Measurements from ENCODE around the gene NDUFA11. TPM values are rescaled to one million over a fixed set of nuclear protein-coding genes. Genes with fewer than 3 reads are reported as not detected.

The NDUFA11 gene
- total and polyA plus RNA-seq, 9 of the 15 experiments (the other 6 are each of a cell fraction or from before 2014, with no cell fraction given), result 63.3 to 486 (median 274) TPM

DNA sequence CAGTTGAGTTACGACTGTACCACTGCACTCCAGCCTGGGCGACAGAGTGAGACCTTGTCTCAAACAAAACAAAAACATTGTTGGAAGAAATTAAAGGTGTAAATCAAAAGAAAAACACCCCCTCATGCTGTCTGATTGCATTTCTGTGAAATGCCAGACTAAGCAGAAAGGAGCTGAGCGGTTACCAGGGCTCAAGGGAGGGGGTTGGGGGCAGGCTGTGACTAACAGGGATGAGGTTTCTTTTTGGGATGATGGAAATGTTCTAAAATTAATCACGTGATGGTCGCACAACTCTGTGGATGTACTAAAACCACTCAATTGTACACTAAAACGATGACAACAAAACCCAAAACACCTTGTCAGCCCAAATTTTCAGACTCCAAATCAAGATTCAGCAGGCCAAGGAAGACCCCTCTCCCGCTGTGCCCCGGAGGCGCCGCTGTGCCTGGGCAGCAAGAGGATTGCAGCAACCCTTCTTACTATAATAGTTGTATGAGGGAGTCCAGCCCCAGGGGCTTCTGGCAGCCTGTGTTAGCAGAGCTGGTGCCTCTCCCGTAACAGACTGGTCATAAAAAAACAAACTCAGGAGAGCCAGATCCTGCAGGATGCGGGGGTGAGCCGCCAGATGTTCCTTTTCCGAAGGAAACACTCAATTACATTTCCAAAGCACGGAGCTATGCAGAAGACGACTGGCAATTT lies 31.3 kb upstream of the NDUFA11 start:
- DNase-seq (ENCODE audit: extremely low read depth in 1 of 4, low spot score in 3 of 4), result no peak
- Histone ChIP-seq H3K4me3 (no peak overlapping the region), H3K27me3 (ENCODE audit: control insufficient read depth in 2 of 2, insufficient read depth in 2 of 2, low read length in 2 of 2) (no peaks in the 10 kb centered on the region), H3K9me3 (replicated peaks; ENCODE audit: control insufficient read depth, insufficient read depth, low read depth, low read length) (no peaks in the 10 kb centered on the region), H2AFZ (ENCODE audit: low read depth, low read length) (no peak overlapping the region), H3K9ac (ENCODE audit: insufficient read depth in 1 of 2, low read depth in 2 of 2, low read length in 2 of 2) (no peak overlapping the region), H3K9me1 (ENCODE audit: control insufficient read depth, insufficient read depth, low read length) (peaks cover 2% of the 10 kb centered on the region), H3K36me3 (ENCODE audit: control insufficient read depth, insufficient read depth, low read length) (peaks cover 88% of the 10 kb centered on the region; the same call in 2 of the 3 replicates), H4K20me1 (replicated peaks; ENCODE audit: control insufficient read depth, insufficient read depth, low read length) (peaks cover 5% of the 10 kb centered on the region; the same call in 1 of the 2 replicates), H3K4me2 (ENCODE audit: insufficient read depth, low read length) (no peak overlapping the region), H3K79me2 (ENCODE audit: control insufficient read depth, insufficient read depth, low read length) (peaks cover 5% of the 10 kb centered on the region; the same call in 1 of the 3 replicates), H3K27ac (ENCODE audit: extremely low read depth, low read depth, low read length) (no peak overlapping the region), H3K4me1 (replicated peaks in 1 of 2; ENCODE audit: control insufficient read depth in 2 of 2, insufficient read depth in 2 of 2, low read length in 2 of 2) (peaks cover 0 to 10% of the 10 kb centered on the region in 2 experiments; a peak in 1 of 5 replicates)
- in situ Hi-C loops (cut with MboI), result no loop called here
- no peak for ATAC-seq
- intact Hi-C loops (cut with micrococcal nuclease), result no loop called here
- ChIA-PET CTCF (ENCODE audit: low intra/inter-chr PET ratio) (no interaction called here), POLR2A (no interaction called here)
- WGBS (ENCODE audit: insufficient coverage, low coverage, missing lambda C conversion rate), result 88% methylated on average over 16 of the region's 16 CpGs
- BruUV-seq (replicated peaks), result TSS peak; percentile 19
- TF ChIP-seq, protein P1, sequence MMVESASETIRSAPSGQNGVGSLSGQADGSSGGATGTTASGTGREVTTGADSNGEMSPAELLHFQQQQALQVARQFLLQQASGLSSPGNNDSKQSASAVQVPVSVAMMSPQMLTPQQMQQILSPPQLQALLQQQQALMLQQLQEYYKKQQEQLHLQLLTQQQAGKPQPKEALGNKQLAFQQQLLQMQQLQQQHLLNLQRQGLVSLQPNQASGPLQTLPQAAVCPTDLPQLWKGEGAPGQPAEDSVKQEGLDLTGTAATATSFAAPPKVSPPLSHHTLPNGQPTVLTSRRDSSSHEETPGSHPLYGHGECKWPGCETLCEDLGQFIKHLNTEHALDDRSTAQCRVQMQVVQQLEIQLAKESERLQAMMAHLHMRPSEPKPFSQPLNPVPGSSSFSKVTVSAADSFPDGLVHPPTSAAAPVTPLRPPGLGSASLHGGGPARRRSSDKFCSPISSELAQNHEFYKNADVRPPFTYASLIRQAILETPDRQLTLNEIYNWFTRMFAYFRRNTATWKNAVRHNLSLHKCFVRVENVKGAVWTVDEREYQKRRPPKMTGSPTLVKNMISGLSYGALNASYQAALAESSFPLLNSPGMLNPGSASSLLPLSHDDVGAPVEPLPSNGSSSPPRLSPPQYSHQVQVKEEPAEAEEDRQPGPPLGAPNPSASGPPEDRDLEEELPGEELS (CRISPR knock-in tag; IDR thresholded peaks at IDR 0.05; ENCODE audit: borderline replicate concordance), result no peak
- TF ChIP-seq CC2D1A (IDR thresholded peaks at IDR 0.05) (no peak), TCFL5 (CRISPR knock-in tag; conservative IDR thresholded peaks at IDR 0.05) (no peak), SMAD1 (IDR thresholded peaks at IDR 0.05; ENCODE audit: low read depth, low read length, partially characterized antibody) (no peak), EGR1 (conservative IDR thresholded peaks at IDR 0.05) (no peak), TGIF2 (CRISPR knock-in tag; IDR thresholded peaks at IDR 0.05) (no peak), ZNF717 (CRISPR knock-in tag; IDR thresholded peaks at IDR 0.05) (no peak), THAP7 (CRISPR knock-in tag; IDR thresholded peaks at IDR 0.05) (no peak), HDAC8 (tag; IDR thresholded peaks at IDR 0.05) (no peak), POLR2B (IDR thresholded peaks at IDR 0.05; ENCODE audit: low read depth, partially characterized antibody) (no peak), SAP30 (IDR thresholded peaks at IDR 0.05; ENCODE audit: borderline replicate concordance, insufficient read depth, low read depth, low read length, poor library complexity, severe bottlenecking) (no peak)
- no peak for FAIRE-seq

Measured in K562 (cell line).